ENCODE data around the gene CDCA4. TPM values are rescaled to one million over a fixed set of nuclear protein-coding genes. Genes with fewer than 3 reads are reported as not detected.

CDCA4 gene
- total RNA-seq, 1 experiment from 2014 or later, result 57.7 TPM

GRCh38 chr14:105005329-105005928, 15.5 kb downstream of the CDCA4 start:
- Histone ChIP-seq H4K8ac (replicated peaks; ENCODE audit: insufficient read length, low read depth, low read length) (no peak overlapping the region), H3K14ac (ENCODE audit: insufficient read depth, low read length) (no peak overlapping the region; the same call in 1 of the 2 replicates), H3K27me3 (ENCODE audit: insufficient read depth, low read length) (no peaks in the 10 kb centered on the region), H3K56ac (ENCODE audit: insufficient read length, low read depth, low read length) (no peak overlapping the region), H2AFZ (ENCODE audit: low read length) (no peak overlapping the region), H2AK5ac (ENCODE audit: insufficient read length, low read length) (no peak overlapping the region), H2BK120ac (ENCODE audit: low read depth, low read length, poor library complexity, severe bottlenecking) (no peak overlapping the region), H3K27ac (ENCODE audit: insufficient read length, low read depth, low read length) (no peak overlapping the region), H2BK5ac (ENCODE audit: insufficient read length, low read length) (no peak overlapping the region), H3K79me1 (ENCODE audit: insufficient read depth, low read depth, low read length, poor library complexity, severe bottlenecking) (peaks cover 3% of the 10 kb centered on the region), H3K79me2 (ENCODE audit: insufficient read depth, low read length) (no peaks in the 10 kb centered on the region), H4K20me1 (ENCODE audit: control insufficient read depth, insufficient read depth, insufficient read length) (no peaks in the 10 kb centered on the region), H2BK12ac (ENCODE audit: insufficient read length, low read depth, low read length) (no peak overlapping the region), H3K4me1 (ENCODE audit: insufficient read depth, low read length) (no peaks in the 10 kb centered on the region), H4K5ac (ENCODE audit: insufficient read length, low read depth, low read length) (no peak overlapping the region), H3K23ac (ENCODE audit: insufficient read length, low read depth, low read length) (no peak overlapping the region), H3K18ac (ENCODE audit: insufficient read length, low read depth, low read length) (no peak overlapping the region), H2BK15ac (ENCODE audit: low read depth, low read length) (no peak overlapping the region), H3K9ac (ENCODE audit: extremely low read depth, insufficient read length, low read length) (no peak overlapping the region), H3T11ph (ENCODE audit: low read length) (no peak overlapping the region), H3K23me2 (ENCODE audit: insufficient read length, low read depth, low read length, poor library complexity, severe bottlenecking) (no peaks in the 10 kb centered on the region), H3K4me2 (ENCODE audit: insufficient read depth, insufficient read length, low read length) (no peak overlapping the region), H3K4ac (ENCODE audit: low read depth, low read length) (no peak overlapping the region), H2BK20ac (ENCODE audit: low read depth, low read length, poor library complexity, severe bottlenecking) (no peak overlapping the region), H4K91ac (ENCODE audit: insufficient read length, low read depth, low read length) (no peak overlapping the region), H3K9me3 (ENCODE audit: control insufficient read depth, low read depth, low read length) (no peaks in the 10 kb centered on the region)
- Mint-ChIP-seq H3K27me3 (ENCODE audit: low read depth) (no peaks in the 10 kb centered on the region), H3K4me1 (no peaks in the 10 kb centered on the region), H3K9me3 (no peaks in the 10 kb centered on the region), H3K27ac (peak overlapping the region in 2 of 3 experiments; percentile 48 to 58; a peak in 2 of 7 replicates), H3K4me3 (no peak overlapping the region), H3K36me3 (ENCODE audit: insufficient read depth in 1 of 3, low read depth in 3 of 3) (peaks cover 8 to 32% (median 21%) of the 10 kb centered on the region in 3 experiments; a peak in 5 of 7 replicates)
- TF ChIP-seq CTCF (conservative IDR thresholded peaks at IDR 0.05), result no peak
- WGBS (ENCODE audit: extremely low coverage, insufficient read length, low lambda C conversion rate), result no CpG with 5 or more reads among the region's 20 CpGs
- DNase-seq, result no peak
